Neural cell (in vitro differentiated cells): ENCODE results near the gene NOSTRIN.

ENCODE experiments used
- CTCF ChIP-seq: fragments of 450-650 bp; IDR thresholded peaks from 2 replicates; pipeline ENCODE4 v1.5.1; 2014; ENCODE audit warnings: antibody characterized with exemption, mild to moderate bottlenecking, moderate library complexity; ENCODE audit not compliant: poor library complexity, severe bottlenecking
- EP300 ChIP-seq: fragments of 450-650 bp; conservative IDR thresholded peaks from 2 replicates; pipeline ENCODE4 v1.6.1; 2014; ENCODE audit warnings: antibody characterized with exemption, mild to moderate bottlenecking, moderate library complexity; ENCODE audit not compliant: poor library complexity, severe bottlenecking
- MXI1 ChIP-seq: fragments of 450-650 bp; conservative IDR thresholded peaks from 2 replicates; pipeline ENCODE4 v1.6.1; 2014; ENCODE audit warnings: antibody characterized with exemption, mild to moderate bottlenecking; ENCODE audit not compliant: poor library complexity, severe bottlenecking
- POLR2AphosphoS5 ChIP-seq: IDR thresholded peaks from 2 replicates; pipeline ENCODE4 v1.6.1; 2012
- REST ChIP-seq: IDR thresholded peaks from 2 replicates; pipeline ENCODE4 v1.6.1; 2012; ENCODE audit warnings: borderline replicate concordance
- SMC3 ChIP-seq: fragments of 450-650 bp; conservative IDR thresholded peaks from 2 replicates; pipeline ENCODE4 v1.6.1; 2014; ENCODE audit warnings: antibody characterized with exemption, mild to moderate bottlenecking, moderate library complexity; ENCODE audit not compliant: poor library complexity

DNA sequence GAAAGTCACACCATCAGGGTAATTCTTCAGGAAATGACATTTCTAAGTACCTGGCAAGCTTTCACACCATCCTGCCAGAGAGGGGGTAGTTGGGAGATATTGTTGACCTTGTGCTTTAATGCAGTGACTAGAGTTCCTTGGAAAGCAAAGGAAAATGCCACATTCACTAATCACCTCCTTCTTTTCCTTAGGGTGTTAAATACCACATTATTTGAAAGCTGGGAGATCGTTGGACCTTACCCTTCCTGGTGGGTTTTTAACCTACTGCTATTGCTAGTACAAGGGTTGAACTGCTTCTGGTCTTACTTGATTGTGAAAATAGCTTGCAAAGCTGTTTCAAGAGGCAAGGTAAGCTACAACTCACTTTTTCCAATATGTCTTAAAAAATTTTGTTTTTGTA, 37.0 kb upstream of the NOSTRIN start:
- TF ChIP-seq CTCF: no peak
- no peak for TF ChIP-seq EP300
- no peak for TF ChIP-seq POLR2AphosphoS5
- TF ChIP-seq REST: no peak
- no peak for TF ChIP-seq MXI1
- TF ChIP-seq SMC3: no peak
